HL-60 (cell line): ENCODE measurements around the gene LDB2.

Experiments used
- DNase-seq, 2 experiments: peaks; one replicate each; pipeline ENCODE4 v3.0.0-alpha.2; 2010 to 2020; ENCODE audit warnings: low read depth in 1 of 2, low spot score in 1 of 2
- H3K27ac ChIP-seq: fragments of 250-450 bp; sonication (Bioruptor Pico); replicated peaks from 2 replicates; pipeline ENCODE4 v1.5.1; 2020; ENCODE audit warnings: mild to moderate bottlenecking, moderate library complexity
- H3K27me3 ChIP-seq: fragments of 250-450 bp; sonication (Bioruptor Pico); 2 replicates; pipeline ENCODE4 v1.5.1; 2021; ENCODE audit warnings: mild to moderate bottlenecking, moderate library complexity; ENCODE audit not compliant: insufficient read depth, poor library complexity, severe bottlenecking
- H3K4me3 ChIP-seq: replicated peaks from 2 replicates; pipeline ENCODE4 v1.5.1; 2011; ENCODE audit warnings: mild to moderate bottlenecking, control low read depth, low read length; ENCODE audit not compliant: insufficient read depth
- CTCF ChIP-seq: IDR thresholded peaks from one replicate; pipeline ENCODE4 v1.5.1; 2011; ENCODE audit warnings: low read length, control low read depth, inconsistent platforms; ENCODE audit not compliant: insufficient read depth
- GABPA ChIP-seq: IDR thresholded peaks from 2 replicates; pipeline ENCODE4 v1.6.1; 2012; ENCODE audit warnings: low read depth
- POLR2AphosphoS5 ChIP-seq: IDR thresholded peaks from 2 replicates; pipeline ENCODE4 v1.6.1; 2012; ENCODE audit warnings: low read depth
- REST ChIP-seq: IDR thresholded peaks from 2 replicates; pipeline ENCODE4 v1.6.1; 2012; ENCODE audit warnings: low read depth; ENCODE audit not compliant: insufficient replicate concordance
- SPI1 ChIP-seq: IDR thresholded peaks from 2 replicates; pipeline ENCODE4 v1.6.1; 2012; ENCODE audit warnings: low read depth, mild to moderate bottlenecking, borderline replicate concordance

LDB2 gene

GRCh38 chr4:16642897-16643296 is 255.5 kb downstream of the LDB2 start:
- TF ChIP-seq REST, result no peak
- no peak for TF ChIP-seq GABPA
- no peak for TF ChIP-seq SPI1
- no peak for TF ChIP-seq CTCF
- H3K27ac ChIP-seq, result no peak overlapping the region
- no peak for DNase-seq
- no peak overlapping the region for H3K4me3 ChIP-seq
- no peaks in the 10 kb centered on the region for H3K27me3 ChIP-seq

- DNase-seq, result no peak
- Histone ChIP-seq H3K27ac (no peak overlapping the region), H3K27me3 (no peaks in the 10 kb centered on the region), H3K4me3 (no peak overlapping the region)
- no peak for TF ChIP-seq REST
- no peak for TF ChIP-seq CTCF
- TF ChIP-seq POLR2AphosphoS5, result no peak
- TF ChIP-seq SPI1, result no peak
- TF ChIP-seq GABPA, result no peak
These were observed 256.5 kb downstream of the LDB2 start for GRCh38 chr4:16641971-16642370.

- H3K27me3 ChIP-seq, result no peaks in the 10 kb centered on the region
- no peak for TF ChIP-seq POLR2AphosphoS5
- TF ChIP-seq GABPA, result no peak
- no peak for TF ChIP-seq SPI1
- no peak for TF ChIP-seq REST
- no peak for TF ChIP-seq CTCF
- H3K27ac ChIP-seq, result no peak overlapping the region
- DNase-seq, result no peak
- no peak overlapping the region for H3K4me3 ChIP-seq
These were observed 261.4 kb downstream of the LDB2 start for GRCh38 chr4:16636912-16637630.
